Tibial artery (tissue), 4 donors: ENCODE data around the gene TTC28.

Experiments used
- DNase-seq, 2 donors: peaks; one replicate each; pipeline ENCODE4 v3.0.0-alpha.2; 2019
- H3K27ac ChIP-seq, 2 donors: fragments of 200-600 bp; sonication (generic) in 1 of 2; 1 replicate in 1 of 2; 2 replicates in 1 of 2; pipeline ENCODE4 v1.5.1; 2018 to 2019; ENCODE audit warnings: mild to moderate bottlenecking in 1 of 2
- H3K27me3 ChIP-seq, 2 donors: fragments of 200-600 bp; sonication (generic) in 1 of 2; one replicate each; pipeline versions ENCODE4 v1.5.1 to v1.6.0; 2016 to 2019
- H3K36me3 ChIP-seq, 3 donors: fragments of 200-600 bp; sonication (generic) in 2 of 3; one replicate each; pipeline ENCODE4 v1.5.1; 2016 to 2019; ENCODE audit warnings: mild to moderate bottlenecking in 2 of 3
- H3K4me1 ChIP-seq, 4 donors: fragments of 200-600 bp; sonication (generic) in 2 of 4; 1 replicate in 3 of 4; 2 replicates in 1 of 4; pipeline ENCODE4 v1.5.1; 2016 to 2019
- H3K4me3 ChIP-seq, 2 donors: fragments of 200-600 bp; sonication (generic) in 1 of 2; 1 replicate in 1 of 2; 2 replicates in 1 of 2; pipeline ENCODE4 v1.5.1; 2018 to 2019; ENCODE audit warnings: mild to moderate bottlenecking in 2 of 2
- H3K9me3 ChIP-seq, 3 donors: fragments of 200-600 bp; sonication (generic) in 1 of 3; one replicate each; pipeline ENCODE4 v1.5.1; 2016 to 2019
- intact Hi-C: fragments of 100-400 bp; cut with DNase I; formaldehyde crosslinking; loops from one replicate; pipeline ENCODE4 v1.15.0; 2023; ENCODE audit warnings: low total_unique reads
- TF ChIP-seq, protein P1 (sequence below), 2 experiments: fragments of 200-600 bp in 1 of 2; fragments of 450-650 bp in 1 of 2; IDR thresholded peaks; one replicate each; pipeline ENCODE4 v1.5.1; 2017 to 2019; ENCODE audit warnings: antibody characterized with exemption in 2 of 2, mild to moderate bottlenecking in 1 of 2, moderate library complexity in 1 of 2

The TTC28 gene

DNA sequence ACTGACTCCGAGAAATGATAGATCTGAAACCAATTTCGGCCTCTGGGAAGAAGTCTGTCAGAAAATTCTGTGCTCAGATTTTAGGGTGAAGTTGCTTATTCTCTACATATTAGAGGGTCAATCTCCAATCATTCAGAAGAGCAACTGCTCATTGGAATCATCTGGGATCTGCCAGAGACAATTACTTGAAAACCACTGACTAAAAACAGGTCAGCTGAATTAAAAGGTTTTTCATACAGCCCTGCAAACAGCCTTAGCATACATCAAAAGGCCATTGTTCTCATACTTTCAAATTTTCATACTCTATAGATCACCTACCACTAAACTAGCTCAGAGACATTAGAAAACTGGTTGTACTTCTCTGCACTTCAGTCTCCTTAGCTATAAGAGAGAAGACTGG, 470.9 kb downstream of the TTC28 start:
- intact Hi-C loops = no loop called here
- Histone ChIP-seq H3K27ac (no peak overlapping the region), H3K4me3 (no peak overlapping the region), H3K27me3 (no peaks in the 10 kb centered on the region), H3K9me3 (peaks cover 0 to 4% (median 0%) of the 10 kb centered on the region in 3 donors), H3K36me3 (no peaks in the 10 kb centered on the region), H3K4me1 (peaks cover 0 to 30% (median 11%) of the 10 kb centered on the region in 4 donors)
- TF ChIP-seq, protein P1, sequence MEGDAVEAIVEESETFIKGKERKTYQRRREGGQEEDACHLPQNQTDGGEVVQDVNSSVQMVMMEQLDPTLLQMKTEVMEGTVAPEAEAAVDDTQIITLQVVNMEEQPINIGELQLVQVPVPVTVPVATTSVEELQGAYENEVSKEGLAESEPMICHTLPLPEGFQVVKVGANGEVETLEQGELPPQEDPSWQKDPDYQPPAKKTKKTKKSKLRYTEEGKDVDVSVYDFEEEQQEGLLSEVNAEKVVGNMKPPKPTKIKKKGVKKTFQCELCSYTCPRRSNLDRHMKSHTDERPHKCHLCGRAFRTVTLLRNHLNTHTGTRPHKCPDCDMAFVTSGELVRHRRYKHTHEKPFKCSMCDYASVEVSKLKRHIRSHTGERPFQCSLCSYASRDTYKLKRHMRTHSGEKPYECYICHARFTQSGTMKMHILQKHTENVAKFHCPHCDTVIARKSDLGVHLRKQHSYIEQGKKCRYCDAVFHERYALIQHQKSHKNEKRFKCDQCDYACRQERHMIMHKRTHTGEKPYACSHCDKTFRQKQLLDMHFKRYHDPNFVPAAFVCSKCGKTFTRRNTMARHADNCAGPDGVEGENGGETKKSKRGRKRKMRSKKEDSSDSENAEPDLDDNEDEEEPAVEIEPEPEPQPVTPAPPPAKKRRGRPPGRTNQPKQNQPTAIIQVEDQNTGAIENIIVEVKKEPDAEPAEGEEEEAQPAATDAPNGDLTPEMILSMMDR (IDR thresholded peaks at IDR 0.05) = no peak
- DNase-seq = no peak

DNA sequence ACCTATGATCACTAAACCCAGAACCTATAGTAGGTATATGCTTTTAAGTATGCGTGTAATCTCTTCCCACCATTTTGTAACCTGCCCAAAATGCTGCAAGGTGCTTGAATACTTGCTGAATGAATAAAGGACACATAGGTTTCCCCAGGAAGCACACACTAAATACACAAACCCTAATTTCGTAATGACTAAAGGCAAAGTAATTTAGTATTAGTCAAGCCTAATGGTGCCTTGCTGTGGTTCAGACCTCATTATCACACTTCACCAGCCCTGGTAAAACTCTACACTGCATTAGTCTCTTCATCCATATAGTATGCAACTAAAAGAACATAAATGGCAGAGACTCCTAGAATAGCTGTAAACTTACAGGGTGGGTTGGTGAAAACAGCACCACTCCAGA, 471.6 kb downstream of the TTC28 start:
- Histone ChIP-seq H3K9me3 (peaks cover 0 to 4% (median 0%) of the 10 kb centered on the region in 3 donors), H3K27ac (no peak overlapping the region), H3K4me1 (peaks cover 0 to 30% (median 12%) of the 10 kb centered on the region in 4 donors), H3K36me3 (no peaks in the 10 kb centered on the region), H3K4me3 (no peak overlapping the region), H3K27me3 (no peaks in the 10 kb centered on the region)
- no peak for DNase-seq
- intact Hi-C loops = no loop called here
- TF ChIP-seq, protein P1 (IDR thresholded peaks at IDR 0.05) = no peak

DNA sequence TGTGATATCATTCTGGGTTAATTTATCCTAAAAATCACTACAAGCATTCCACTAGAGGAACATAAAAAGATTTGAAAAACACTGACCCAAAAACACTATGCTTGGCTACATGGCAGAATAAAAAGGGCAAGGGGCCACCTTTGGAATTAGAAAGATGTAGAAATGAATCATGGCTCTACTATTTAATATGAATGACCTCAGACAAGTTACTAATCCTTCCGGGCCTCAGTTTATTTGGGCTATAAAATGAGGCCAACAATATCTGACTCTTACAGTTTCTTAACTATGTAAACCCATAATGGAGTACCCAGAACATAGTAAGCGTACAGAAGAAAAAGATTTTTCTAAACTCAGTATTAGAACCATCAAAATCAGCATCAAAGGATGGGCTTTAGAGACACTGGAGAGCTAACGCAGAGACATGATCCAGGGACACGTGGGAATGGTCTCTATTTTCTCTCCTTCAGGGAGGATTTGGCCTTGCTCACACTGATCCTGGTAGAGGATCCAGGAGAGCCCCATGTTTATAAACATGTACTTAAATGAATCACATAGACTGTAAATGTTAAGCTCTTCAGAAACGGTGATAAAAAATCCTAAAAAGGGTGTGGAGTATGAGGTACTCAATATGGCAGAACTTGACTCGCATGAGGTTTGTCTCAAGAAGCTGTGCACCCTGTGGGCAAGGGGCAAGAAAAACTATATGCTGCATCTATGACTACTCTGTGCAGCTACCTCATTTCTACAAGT, 472.2 kb downstream of the TTC28 start:
- intact Hi-C loops = no loop called here
- TF ChIP-seq, protein P1 (IDR thresholded peaks at IDR 0.05) = no peak

DNA sequence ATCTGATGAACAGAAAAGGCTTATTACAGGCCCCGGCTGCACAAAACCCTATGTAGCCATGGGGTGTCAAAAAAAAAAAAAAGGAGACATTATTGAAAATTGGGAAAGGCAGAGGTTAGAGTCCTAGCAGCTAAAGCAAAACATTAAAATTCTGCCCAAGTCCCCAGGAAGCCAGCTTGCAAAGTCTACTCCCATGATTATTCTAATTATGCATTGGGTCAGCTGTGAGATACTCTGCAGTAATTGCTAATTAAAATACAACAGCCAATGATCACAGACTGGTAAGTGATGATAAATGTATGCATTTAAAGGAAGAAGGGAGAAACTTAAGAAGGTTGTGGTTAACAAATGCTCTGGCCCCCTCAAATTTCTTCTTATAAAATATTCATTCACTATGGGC, 473.7 kb downstream of the TTC28 start:
- DNase-seq = no peak
- H3K9me3 ChIP-seq = peaks cover 0 to 4% (median 0%) of the 10 kb centered on the region in 3 donors
- H3K4me3 ChIP-seq = no peak overlapping the region
- peaks cover 0 to 30% (median 12%) of the 10 kb centered on the region in 4 donors for H3K4me1 ChIP-seq
- H3K27ac ChIP-seq = no peak overlapping the region
- H3K27me3 ChIP-seq = no peaks in the 10 kb centered on the region
- TF ChIP-seq, protein P1 (IDR thresholded peaks at IDR 0.05) = no peak
- intact Hi-C loops = no loop called here
- no peaks in the 10 kb centered on the region for H3K36me3 ChIP-seq

More for the DNA sequence above, 472.2 kb downstream of the TTC28 start:
- no peak for DNase-seq
- no peak overlapping the region for H3K4me3 ChIP-seq
- no peak overlapping the region for H3K27ac ChIP-seq
- H3K9me3 ChIP-seq = peaks cover 0 to 4% (median 0%) of the 10 kb centered on the region in 3 donors
- H3K27me3 ChIP-seq = no peaks in the 10 kb centered on the region
- H3K36me3 ChIP-seq = no peaks in the 10 kb centered on the region
- peaks cover 0 to 30% (median 12%) of the 10 kb centered on the region in 4 donors for H3K4me1 ChIP-seq

DNA sequence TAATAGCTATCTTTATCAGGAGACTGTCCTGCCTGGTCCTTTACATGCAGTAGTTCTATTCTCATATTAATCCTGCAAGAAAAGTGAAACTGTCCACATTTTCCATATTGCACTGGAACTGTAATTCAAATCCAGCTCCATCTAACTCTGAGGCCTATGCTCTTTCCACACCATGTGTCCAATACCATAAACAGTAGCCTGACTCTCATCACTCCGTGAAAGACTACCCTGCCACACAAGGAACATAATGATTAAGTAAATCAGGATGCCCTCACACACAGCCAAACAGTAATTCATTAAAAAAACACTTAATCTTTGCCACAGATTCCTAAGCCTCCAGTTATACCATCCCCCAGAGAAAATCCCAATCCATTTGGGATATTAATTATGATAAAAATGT, 475.3 kb downstream of the TTC28 start:
- H3K36me3 ChIP-seq = no peaks in the 10 kb centered on the region
- TF ChIP-seq, protein P1 (IDR thresholded peaks at IDR 0.05) = no peak
- intact Hi-C loops = no loop called here

More for the DNA sequence above, 475.3 kb downstream of the TTC28 start:
- DNase-seq = no peak
- H3K9me3 ChIP-seq = no peaks in the 10 kb centered on the region
- H3K4me1 ChIP-seq = peaks cover 0 to 30% (median 12%) of the 10 kb centered on the region in 4 donors
- no peak overlapping the region for H3K4me3 ChIP-seq
- no peak overlapping the region for H3K27ac ChIP-seq
- H3K27me3 ChIP-seq = no peaks in the 10 kb centered on the region
